ENCODE measurements around the gene LZTS2.

GRCh38 chr10:100968863-100969186 is 30.8 kb upstream of the LZTS2 start:
- TF ChIP-seq CTCF (IDR thresholded peaks at IDR 0.05) (no peak), POLR2A (IDR thresholded peaks at IDR 0.05) (no peak), EP300 (IDR thresholded peaks at IDR 0.05; ENCODE audit: low read depth) (no peak), POLR2AphosphoS5 (IDR thresholded peaks at IDR 0.05) (no peak)
